ENCODE results near the gene TDRD6. TPM values are rescaled to one million over a fixed set of nuclear protein-coding genes. Genes with fewer than 3 reads are reported as not detected.
A peak's percentile ranks its signal among the peaks of the same experiment; 100 is the strongest.

The TDRD6 gene
- total RNA-seq, 2 donors from 2014 or later: 0.09 to 0.20 TPM

- H3K9ac ChIP-seq (ENCODE audit: extremely low read depth, low read length, poor library complexity, severe bottlenecking): no peak overlapping the region
- H3K27me3 ChIP-seq (ENCODE audit: control insufficient read depth, insufficient read depth, low read length, poor library complexity, severe bottlenecking): peaks cover 26% of the 10 kb centered on the region
- H3K4me3 ChIP-seq (ENCODE audit: low read length): peak overlapping the region; percentile 85
- H3K36me3 ChIP-seq (ENCODE audit: control insufficient read depth, insufficient read depth, low read length): no peaks in the 10 kb centered on the region
- no peak for DNase-seq
- 10 to 38% methylated on average over 2 to 8 of the region's 8 CpGs for WGBS, 2 experiments (ENCODE audit: insufficient coverage in 1 of 2, insufficient read length in 1 of 2)
- Mint-ChIP-seq H3K36me3 (ENCODE audit: low read depth) (no peaks in the 10 kb centered on the region), H3K9me3 (no peaks in the 10 kb centered on the region), H3K27ac (no peak overlapping the region), H3K4me1 (peaks cover 2% of the 10 kb centered on the region), H3K27me3 (ENCODE audit: insufficient read depth) (peaks cover 30% of the 10 kb centered on the region), H3K4me3 (peak overlapping the region; percentile 69)
- no peak overlapping the region for H3K27ac ChIP-seq (ENCODE audit: low read depth, low read length)
- H3K4me1 ChIP-seq (ENCODE audit: control insufficient read depth, insufficient read depth, low read length): no peaks in the 10 kb centered on the region
- TF ChIP-seq CTCF (conservative IDR thresholded peaks at IDR 0.05): no peak
- no peaks in the 10 kb centered on the region for H3K9me3 ChIP-seq (ENCODE audit: control insufficient read depth, low read length)
Observed at GRCh38 chr6:46735720-46736031, 48.0 kb downstream of the TDRD6 start.

GRCh38 chr6:46736906-46737305 lies 49.2 kb downstream of the TDRD6 start:
- no peak overlapping the region for H3K27ac Mint-ChIP-seq
- no peaks in the 10 kb centered on the region for H3K36me3 Mint-ChIP-seq (ENCODE audit: low read depth)
- Histone ChIP-seq H3K9me3 (ENCODE audit: control insufficient read depth, low read length) (no peaks in the 10 kb centered on the region), H3K36me3 (ENCODE audit: control insufficient read depth, insufficient read depth, low read length) (no peaks in the 10 kb centered on the region), H3K27me3 (ENCODE audit: control insufficient read depth, insufficient read depth, low read length, poor library complexity, severe bottlenecking) (peaks cover 26% of the 10 kb centered on the region), H3K9ac (ENCODE audit: extremely low read depth, low read length, poor library complexity, severe bottlenecking) (no peak overlapping the region), H3K4me3 (ENCODE audit: low read length) (no peak overlapping the region), H3K4me1 (ENCODE audit: control insufficient read depth, insufficient read depth, low read length) (no peaks in the 10 kb centered on the region), H3K27ac (ENCODE audit: low read depth, low read length) (no peak overlapping the region)
- no peak overlapping the region for H3K4me3 Mint-ChIP-seq
- DNase-seq: no peak
- no peaks in the 10 kb centered on the region for H3K9me3 Mint-ChIP-seq
- TF ChIP-seq CTCF (conservative IDR thresholded peaks at IDR 0.05): no peak
- H3K27me3 Mint-ChIP-seq (ENCODE audit: insufficient read depth): peaks cover 30% of the 10 kb centered on the region
- H3K4me1 Mint-ChIP-seq: peaks cover 2% of the 10 kb centered on the region

DNA sequence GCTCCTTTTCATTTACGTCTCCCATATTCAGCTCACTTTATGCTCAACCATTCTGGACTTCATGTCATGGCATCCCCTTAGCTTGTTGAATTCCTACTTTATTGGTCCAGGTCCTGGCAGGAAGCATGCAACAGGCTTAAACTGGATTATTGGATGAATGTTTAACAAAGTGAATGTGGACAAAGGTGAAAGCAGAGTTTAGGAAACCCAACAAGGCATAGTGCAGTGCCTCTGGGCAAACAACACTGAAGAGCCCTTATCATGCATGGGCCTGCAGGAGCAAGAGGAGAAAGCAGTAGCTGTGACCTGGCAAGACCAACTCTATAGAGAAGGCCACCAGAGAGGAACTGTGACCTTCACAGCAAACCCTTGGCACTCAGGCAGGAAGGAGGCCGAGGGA lies 53.8 kb downstream of the TDRD6 start:
- Histone ChIP-seq H3K9ac (ENCODE audit: extremely low read depth, low read length, poor library complexity, severe bottlenecking) (no peak overlapping the region), H3K9me3 (ENCODE audit: control insufficient read depth, low read length) (no peaks in the 10 kb centered on the region), H3K4me1 (ENCODE audit: control insufficient read depth, insufficient read depth, low read length) (no peaks in the 10 kb centered on the region), H3K36me3 (ENCODE audit: control insufficient read depth, insufficient read depth, low read length) (no peaks in the 10 kb centered on the region), H3K4me3 (ENCODE audit: low read length) (no peak overlapping the region), H3K27me3 (ENCODE audit: control insufficient read depth, insufficient read depth, low read length, poor library complexity, severe bottlenecking) (peaks cover 31% of the 10 kb centered on the region), H3K27ac (ENCODE audit: low read depth, low read length) (no peak overlapping the region)
- Mint-ChIP-seq H3K4me3 (no peak overlapping the region), H3K27me3 (ENCODE audit: insufficient read depth) (peaks cover 24% of the 10 kb centered on the region), H3K4me1 (no peaks in the 10 kb centered on the region), H3K9me3 (no peaks in the 10 kb centered on the region), H3K27ac (no peak overlapping the region), H3K36me3 (ENCODE audit: low read depth) (no peaks in the 10 kb centered on the region)
- 95 to 100% methylated on average over 1 to 2 of the region's 2 CpGs for WGBS, 2 experiments (ENCODE audit: insufficient coverage in 1 of 2, insufficient read length in 1 of 2)
- no peak for TF ChIP-seq CTCF (conservative IDR thresholded peaks at IDR 0.05)
- no peak for DNase-seq
